Medulla oblongata (tissue), 1 donor: Measurements from ENCODE around the gene POU3F2.

Source experiments
- DNase-seq: peaks from one replicate; pipeline ENCODE4 v3.0.0-alpha.2; 2015; ENCODE audit errors: extremely low spot score

POU3F2 gene

GRCh38 chr6:98830146-98830545 is 4.2 kb upstream of the POU3F2 start:
- no peak for DNase-seq

GRCh38 chr6:98831057-98831958 is 3.1 kb upstream of the POU3F2 start:
- no peak for DNase-seq

- DNase-seq = no peak
Measured at GRCh38 chr6:98831959-98832283, 2.5 kb upstream of the POU3F2 start.

GRCh38 chr6:98832284-98833056 is 1.9 kb upstream of the POU3F2 start:
- peak; percentile 91 for DNase-seq

GRCh38 chr6:98833057-98833306 is 1.4 kb upstream of the POU3F2 start:
- no peak for DNase-seq

- DNase-seq = peak; percentile 77
Measured at GRCh38 chr6:98833307-98834059, 891 bp upstream of the POU3F2 start.

GRCh38 chr6:98835149-98836024 is 1.0 kb downstream of the POU3F2 start:
- no peak for DNase-seq

- DNase-seq = peak; percentile 89
Measured at GRCh38 chr6:98836025-98836961, 1.9 kb downstream of the POU3F2 start.

- DNase-seq = no peak
Measured at GRCh38 chr6:98836962-98837944, 2.9 kb downstream of the POU3F2 start.

- DNase-seq = peak; percentile 54
Measured at GRCh38 chr6:98838032-98838431, 3.7 kb downstream of the POU3F2 start.

- no peak for DNase-seq
Measured at GRCh38 chr6:98838975-98839374, 4.6 kb downstream of the POU3F2 start.

GRCh38 chr6:98839781-98840361 is 5.5 kb downstream of the POU3F2 start:
- peak; percentile 89 for DNase-seq

- no peak for DNase-seq
Measured at GRCh38 chr6:98840385-98840784, 6.0 kb downstream of the POU3F2 start.

- no peak for DNase-seq
Measured at GRCh38 chr6:98840996-98841513, 6.7 kb downstream of the POU3F2 start.

- DNase-seq = peak; percentile 60
Measured at GRCh38 chr6:98841621-98842341, 7.4 kb downstream of the POU3F2 start.

GRCh38 chr6:98842342-98843180 is 8.2 kb downstream of the POU3F2 start:
- no peak for DNase-seq
